NT2/D1 (cell line): ENCODE results near the gene PMM2.

Experiments
- DNase-seq: peaks from one replicate; pipeline ENCODE4 v3.0.0-alpha.2; 2011; ENCODE audit warnings: low read depth, low spot score
- H3K27me3 ChIP-seq: 2 replicates; pipeline ENCODE4 v1.6.0; 2011; ENCODE audit warnings: mild to moderate bottlenecking; ENCODE audit not compliant: insufficient read length, insufficient read depth
- H3K36me3 ChIP-seq: 2 replicates; pipeline ENCODE4 v1.6.1; 2011; ENCODE audit warnings: mild to moderate bottlenecking, low read length, mixed read lengths; ENCODE audit not compliant: insufficient read depth, insufficient read length
- H3K4me1 ChIP-seq: 2 replicates; pipeline ENCODE4 v1.5.1; 2011; ENCODE audit not compliant: insufficient read depth, insufficient read length
- H3K4me3 ChIP-seq: 2 replicates; pipeline ENCODE4 v1.5.1; 2011; ENCODE audit warnings: low read depth; ENCODE audit not compliant: insufficient read length
- H3K9ac ChIP-seq: 2 replicates; pipeline ENCODE4 v1.6.0; 2011; ENCODE audit warnings: low read depth; ENCODE audit not compliant: insufficient read length
- H3K9me3 ChIP-seq: 2 replicates; pipeline ENCODE4 v1.5.1; 2011; ENCODE audit warnings: mild to moderate bottlenecking, low read length; ENCODE audit not compliant: insufficient read depth
- SUZ12 ChIP-seq: IDR thresholded peaks from 2 replicates; pipeline ENCODE4 v1.6.1; 2011; ENCODE audit not compliant: insufficient read length, insufficient read depth; ENCODE audit errors: extremely low read depth
- YY1 ChIP-seq: IDR thresholded peaks from 2 replicates; pipeline ENCODE4 v1.6.1; 2011; ENCODE audit not compliant: insufficient read length, insufficient read depth
- ZNF274 ChIP-seq: IDR thresholded peaks from 2 replicates; pipeline ENCODE4 v1.6.1; 2011; ENCODE audit warnings: mild to moderate bottlenecking, low read depth, low read length

The PMM2 gene

DNA sequence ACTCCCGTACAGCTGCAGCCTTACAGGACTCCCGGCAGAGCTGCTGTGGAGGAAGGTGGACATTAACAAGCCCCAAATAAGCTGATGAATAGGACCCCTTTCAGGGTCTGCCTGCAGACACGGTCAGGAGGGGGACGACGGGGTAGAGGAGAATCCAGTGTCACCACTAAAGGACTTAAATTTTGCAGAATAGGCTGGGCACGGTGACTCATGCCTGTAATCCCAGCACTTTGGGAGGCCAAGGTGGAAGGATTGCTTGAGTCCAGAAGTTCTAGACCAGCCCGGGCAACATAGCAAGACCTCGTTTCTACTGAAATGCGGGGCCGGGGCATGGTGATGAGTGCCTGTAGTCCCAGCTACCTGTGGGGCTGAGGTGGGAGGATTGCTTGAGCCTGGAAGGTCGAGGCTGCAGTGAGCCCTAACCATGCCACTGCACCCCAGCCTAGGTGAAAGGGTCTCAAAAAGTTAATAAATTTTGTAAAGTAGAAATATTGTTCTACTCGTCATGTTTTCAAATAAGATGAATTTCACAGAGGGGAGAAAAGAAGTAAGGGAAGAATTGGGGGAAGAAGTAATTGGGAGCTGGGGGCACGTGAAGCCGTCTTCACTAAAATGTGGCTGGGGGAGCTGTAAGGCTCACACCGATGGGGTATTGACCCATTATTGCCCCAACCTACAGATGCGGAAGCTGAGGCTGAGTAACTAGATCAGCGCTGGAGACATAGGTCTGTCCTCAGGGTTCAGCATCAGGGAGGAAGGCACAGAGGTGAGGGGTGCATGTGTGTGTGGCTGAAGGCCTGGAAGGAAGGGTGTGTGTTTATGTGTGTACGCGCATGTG, 89.2 kb downstream of the PMM2 start:
- H3K9ac ChIP-seq, result no peak overlapping the region
- peaks cover 12% of the 10 kb centered on the region for H3K4me1 ChIP-seq
- H3K27me3 ChIP-seq, result no peaks in the 10 kb centered on the region
- DNase-seq, result no peak
- no peak overlapping the region for H3K4me3 ChIP-seq
- no peaks in the 10 kb centered on the region for H3K9me3 ChIP-seq
- peaks cover 43% of the 10 kb centered on the region for H3K36me3 ChIP-seq
- TF ChIP-seq ZNF274 (no peak), SUZ12 (no peak)

DNA sequence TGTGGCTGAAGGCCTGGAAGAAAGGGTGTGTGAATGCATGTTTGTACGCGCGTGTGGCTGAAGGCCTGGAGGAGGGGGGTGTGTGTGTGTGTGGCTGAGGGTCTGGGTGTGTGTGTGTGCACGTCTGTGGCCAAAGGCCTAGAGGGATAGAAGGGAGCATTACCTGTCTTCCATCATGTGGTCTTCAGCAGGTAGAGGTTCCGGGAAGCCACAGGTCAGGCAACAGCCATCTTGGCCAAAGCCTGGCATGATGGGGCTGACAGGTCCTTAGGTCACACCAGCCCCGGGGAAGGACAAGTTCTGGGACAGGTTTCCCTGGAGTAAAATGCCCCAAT, 89.8 kb downstream of the PMM2 start:
- peaks cover 49% of the 10 kb centered on the region for H3K36me3 ChIP-seq

GRCh38 chr16:8887952-8888560, 90.4 kb downstream of the PMM2 start:
- peaks cover 17% of the 10 kb centered on the region for H3K4me1 ChIP-seq
- H3K9ac ChIP-seq, result no peak overlapping the region
- no peak overlapping the region for H3K4me3 ChIP-seq
- no peaks in the 10 kb centered on the region for H3K27me3 ChIP-seq
- H3K36me3 ChIP-seq, result peaks cover 55% of the 10 kb centered on the region
- no peak for DNase-seq
- TF ChIP-seq SUZ12 (no peak), ZNF274 (no peak), YY1 (no peak)
- H3K9me3 ChIP-seq, result no peaks in the 10 kb centered on the region

More for the DNA sequence above, 89.8 kb downstream of the PMM2 start:
- Histone ChIP-seq H3K27me3 (no peaks in the 10 kb centered on the region), H3K9me3 (no peaks in the 10 kb centered on the region), H3K4me3 (no peak overlapping the region), H3K4me1 (peaks cover 17% of the 10 kb centered on the region), H3K9ac (no peak overlapping the region)
- TF ChIP-seq SUZ12 (no peak), YY1 (no peak), ZNF274 (no peak)
- no peak for DNase-seq

DNA sequence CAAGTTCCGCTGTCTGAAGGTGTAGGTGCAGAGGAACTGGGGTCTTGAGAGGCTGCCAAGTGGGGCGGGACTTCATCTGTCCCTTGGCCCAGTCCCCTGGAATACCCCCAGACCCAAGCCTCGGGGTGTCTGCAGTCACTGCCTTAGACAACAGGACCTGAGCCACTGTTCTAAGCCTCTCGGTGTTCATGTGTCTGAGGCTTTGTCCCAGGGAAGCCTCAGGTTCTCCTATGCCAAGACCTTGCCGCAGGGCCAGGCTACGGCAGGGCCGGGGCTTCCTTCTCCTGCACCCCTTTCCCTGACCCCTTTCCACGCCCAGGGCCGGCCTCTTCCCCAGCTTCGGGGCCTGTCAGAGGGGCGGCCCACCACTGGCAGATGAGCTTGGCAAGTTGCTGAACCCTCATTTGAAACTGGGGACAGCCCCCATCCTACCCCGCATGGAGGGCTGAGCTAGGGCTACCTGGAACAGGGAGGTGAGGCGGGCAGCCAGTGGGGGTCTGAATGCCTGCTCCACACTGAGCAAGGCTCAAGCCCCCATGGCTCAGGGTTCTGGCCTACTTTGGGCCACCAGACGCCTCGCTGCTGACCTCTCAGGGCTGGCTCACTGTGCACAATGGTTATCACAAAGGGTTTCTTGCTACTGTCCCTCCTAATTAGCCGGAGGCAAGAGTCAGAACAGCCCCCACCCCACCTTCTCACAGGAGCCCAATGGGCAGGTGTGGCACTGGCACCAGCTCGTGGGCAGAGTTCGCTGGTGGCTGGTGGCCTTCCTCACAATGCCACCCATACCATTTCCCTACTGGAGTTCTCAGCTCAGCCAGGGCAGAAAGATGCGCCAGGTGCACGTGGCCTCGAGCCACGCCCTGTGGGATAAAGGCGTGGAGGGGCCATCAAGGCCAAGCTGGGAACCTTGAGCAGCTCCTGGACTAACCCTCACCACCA, 91.6 kb downstream of the PMM2 start:
- no peaks in the 10 kb centered on the region for H3K9me3 ChIP-seq

GRCh38 chr16:8889893-8890548, 92.4 kb downstream of the PMM2 start:
- no peak for TF ChIP-seq YY1
- TF ChIP-seq SUZ12, result no peak
- TF ChIP-seq ZNF274, result no peak
- Histone ChIP-seq H3K27me3 (no peaks in the 10 kb centered on the region), H3K9ac (no peak overlapping the region), H3K9me3 (no peaks in the 10 kb centered on the region), H3K4me1 (peaks cover 17% of the 10 kb centered on the region), H3K36me3 (peaks cover 75% of the 10 kb centered on the region), H3K4me3 (no peak overlapping the region)
- no peak for DNase-seq

More for the DNA sequence above, 91.6 kb downstream of the PMM2 start:
- Histone ChIP-seq H3K36me3 (peaks cover 67% of the 10 kb centered on the region), H3K9ac (no peak overlapping the region), H3K4me1 (peaks cover 17% of the 10 kb centered on the region), H3K27me3 (no peaks in the 10 kb centered on the region), H3K4me3 (no peak overlapping the region)
- no peak for TF ChIP-seq YY1
- TF ChIP-seq ZNF274, result no peak
- no peak for TF ChIP-seq SUZ12
- no peak for DNase-seq

- Histone ChIP-seq H3K27me3 (no peaks in the 10 kb centered on the region), H3K9ac (no peak overlapping the region), H3K9me3 (no peaks in the 10 kb centered on the region), H3K4me1 (peaks cover 17% of the 10 kb centered on the region), H3K36me3 (peaks cover 80% of the 10 kb centered on the region), H3K4me3 (no peak overlapping the region)
- no peak for DNase-seq
- TF ChIP-seq YY1, result no peak
- TF ChIP-seq SUZ12, result no peak
- TF ChIP-seq ZNF274, result no peak
Measured at GRCh38 chr16:8890549-8890921, 92.9 kb downstream of the PMM2 start.

DNA sequence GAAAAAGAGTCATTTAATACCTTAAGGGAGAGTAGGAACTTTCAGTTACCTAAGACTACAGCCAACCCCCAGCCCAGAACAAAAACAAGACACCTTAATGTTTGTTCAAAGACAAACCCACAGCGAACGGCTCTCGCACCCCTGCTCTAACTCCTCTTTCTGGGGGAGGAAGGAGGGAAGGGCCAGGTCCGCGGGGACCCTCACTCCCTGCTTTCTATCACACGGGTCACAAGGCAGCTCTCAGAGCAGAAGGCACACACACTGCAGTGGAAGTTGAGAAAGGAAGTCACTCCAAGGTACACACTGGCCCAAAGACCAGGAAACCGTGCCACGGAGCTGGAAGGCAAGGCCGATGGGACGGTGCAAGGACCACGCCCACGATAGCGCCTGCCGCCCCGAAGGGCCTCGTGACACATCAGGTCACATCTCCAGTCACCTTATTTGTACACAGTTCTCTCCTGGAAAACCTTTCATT, 94.5 kb downstream of the PMM2 start:
- no peak for TF ChIP-seq YY1
- Histone ChIP-seq H3K36me3 (peaks cover 94% of the 10 kb centered on the region), H3K9ac (no peak overlapping the region), H3K4me3 (no peak overlapping the region), H3K27me3 (no peaks in the 10 kb centered on the region), H3K4me1 (peaks cover 11% of the 10 kb centered on the region), H3K9me3 (no peaks in the 10 kb centered on the region)
- DNase-seq, result no peak
